ENCODE results near the gene TIGD2.

Gene TIGD2

DNA sequence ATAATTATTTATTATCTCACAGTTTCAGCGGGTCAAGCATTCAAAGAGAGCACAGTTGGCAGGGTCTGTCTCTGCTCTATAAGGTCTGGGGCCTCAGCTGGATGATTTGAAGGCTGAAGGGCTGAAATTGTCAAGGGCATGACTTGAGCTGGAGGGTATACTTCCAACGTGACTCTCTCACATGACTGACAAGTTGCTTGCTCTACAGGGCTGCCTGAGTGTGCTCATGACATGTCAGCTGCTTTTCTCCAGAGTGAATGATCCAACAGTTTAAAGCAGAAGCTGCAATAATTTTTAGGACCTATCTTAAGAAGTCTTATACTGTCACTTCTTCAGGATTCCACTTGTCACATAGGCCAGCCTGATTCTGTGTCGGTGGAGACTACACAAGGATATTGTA, 51.2 kb downstream of the TIGD2 start:
- no peak for DNase-seq (ENCODE audit: low read depth in 2 of 2)

GRCh38 chr4:89162987-89163386, 51.7 kb downstream of the TIGD2 start:
- DNase-seq (ENCODE audit: low read depth in 2 of 2) = no peak

DNA sequence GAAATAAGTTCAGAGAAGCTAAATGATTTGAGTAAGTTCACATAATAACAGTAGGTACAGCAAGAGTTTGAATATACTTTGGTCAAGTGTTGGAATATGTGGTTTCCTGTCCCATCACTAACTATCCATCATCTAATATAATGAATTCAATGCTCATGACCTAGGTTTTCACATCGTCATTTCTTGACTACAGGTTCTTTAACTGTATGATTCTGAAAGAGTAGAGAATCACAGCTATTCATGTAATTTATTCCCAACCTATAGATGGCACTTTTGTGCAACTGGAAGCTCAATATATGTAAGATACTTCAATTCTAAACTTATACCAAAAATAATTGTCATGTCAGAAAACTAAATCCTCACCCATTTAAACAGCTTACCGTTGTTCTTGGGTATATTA, 53.1 kb downstream of the TIGD2 start:
- DNase-seq (ENCODE audit: low read depth in 2 of 2) = no peak

Data from stimulated activated CD8-positive, alpha-beta memory T cell treated with anti-CD3 and anti-CD28 coated beads, Interleukin-2, amount 100 ng/mL, for 48 hours (primary cell).